Measurements from ENCODE around the gene CAP1. TPM values are rescaled to one million over a fixed set of nuclear protein-coding genes. Genes with fewer than 3 reads are reported as not detected.
"Not testable (repeated sequence)": the region's sequence is repeated elsewhere in the genome, so short reads cannot be mapped to it uniquely, and the experiment has no call there.

CAP1 gene
- total and polyA plus RNA-seq, 2 of the 4 experiments (the other 2 are of a cell fraction) = 434 to 756 TPM

- H3K27ac ChIP-seq (ENCODE audit: insufficient read depth, low read length); H3K14ac ChIP-seq (replicated peaks; ENCODE audit: low read depth, low read length); H2BK15ac ChIP-seq (ENCODE audit: low read depth, low read length); H3K56ac ChIP-seq (ENCODE audit: extremely low read depth, insufficient read depth, low read length); H3K4me1 ChIP-seq (ENCODE audit: control insufficient read depth, insufficient read depth, low read length); H3K27me3 ChIP-seq (ENCODE audit: control insufficient read depth, insufficient read depth, low read length); H4K8ac ChIP-seq (ENCODE audit: low read depth in 2 of 2, low read length in 2 of 2); H3K23ac ChIP-seq (ENCODE audit: low read depth, low read length); POLR2A ChIA-PET (ENCODE audit: unreplicated experiment); BruUV-seq (replicated peaks); H3K4me2 ChIP-seq (ENCODE audit: low read depth, low read length); H3K18ac ChIP-seq (ENCODE audit: low read depth, low read length); H2AK5ac ChIP-seq (ENCODE audit: low read depth, low read length); in situ Hi-C loops (cut with MboI; ENCODE audit: low sequenced_read_pairs); H4K5ac ChIP-seq (ENCODE audit: low read depth, low read length); H3K36me3 ChIP-seq (ENCODE audit: control insufficient read depth, insufficient read depth, low read length); H4K91ac ChIP-seq (ENCODE audit: insufficient read depth, low read depth, low read length); H2AFZ ChIP-seq (replicated peaks; ENCODE audit: low read length, poor library complexity); H2AK9ac ChIP-seq (replicated peaks; ENCODE audit: low read depth, low read length, poor library complexity); DNase-seq; intact Hi-C loops (cut with micrococcal nuclease); CTCF ChIA-PET; H2BK20ac ChIP-seq (ENCODE audit: low read depth, low read length); H3K9ac ChIP-seq (ENCODE audit: low read depth, low read length); H2BK120ac ChIP-seq (ENCODE audit: low read depth, low read length); H3K4me3 ChIP-seq (ENCODE audit: insufficient read depth, low read depth, low read length); H3K9me3 ChIP-seq (ENCODE audit: control insufficient read depth, insufficient read depth, low read length); H4K20me1 ChIP-seq (ENCODE audit: insufficient read depth, low read length); H3K4ac ChIP-seq (ENCODE audit: low read depth, low read length); dilution Hi-C loops (cut with HindIII; ENCODE audit: low sequenced_read_pairs, unreplicated experiment); H3K79me1 ChIP-seq (ENCODE audit: low read depth in 1 of 2, low read length in 2 of 2); H3K9me1 ChIP-seq (ENCODE audit: insufficient read depth, low read length); ATAC-seq (ENCODE audit: low read depth); H2BK5ac ChIP-seq (ENCODE audit: low read depth, low read length, poor library complexity, severe bottlenecking): not testable (repeated sequence)
- 83% methylated on average over 1 of the region's 3 CpGs; no CpG with 5 or more reads in 1 of the 2 experiments for WGBS, 2 experiments (ENCODE audit: extremely low coverage in 2 of 2, insufficient read length in 1 of 2)
Measured at GRCh38 chr1:40007481-40008034, 33.0 kb upstream of the CAP1 start.
